HCT116 (cell line): ENCODE results near the gene SPATA20. TPM values are rescaled to one million over a fixed set of nuclear protein-coding genes. Genes with fewer than 3 reads are reported as not detected.

Source experiments
- ATAC-seq: fragments of 200-7000 bp; cut with Tn5 transposase; 2 replicates; pipeline ENCODE4 v1.9.1; 2020; ENCODE audit warnings: mild to moderate bottlenecking, moderate library complexity
- BruUV-seq: library from RNA; stranded (reverse); fragments of 400-500 nt; replicated peaks from 2 replicates; lab custom pipeline; 2021; lab: Mats Ljungman, UMichigan
- CTCF ChIA-PET: fragments of 300-600 bp; sonication (Branson Sonifier 250); formaldehyde crosslinking; loops from one replicate; lab custom pipeline; 2021; ENCODE audit warnings: antibody characterized with exemption; lab: Charles Lee
- POLR2A ChIA-PET: fragments of 300-600, 350-600 bp; sonication (Branson Sonifier 250); formaldehyde crosslinking; loops from one replicate; lab custom pipeline; 2021; ENCODE audit warnings: antibody characterized with exemption; lab: Charles Lee
- RAD21 ChIA-PET, 2 experiments: fragments of 300-600 bp; sonication (Branson Sonifier 250); formaldehyde crosslinking; loops; one replicate each; lab custom pipeline; 2023; ENCODE audit warnings: low total read pairs in 2 of 2; ENCODE audit not compliant: uncharacterized antibody in 2 of 2, unreplicated experiment in 2 of 2, low non-redundant PET in 1 of 2; lab: Charles Lee
- DNase-seq: peaks from one replicate; pipeline ENCODE4 v3.0.0-alpha.2; 2010; ENCODE audit warnings: low read depth, low spot score
- H2AFZ ChIP-seq: fragments of 200-600 bp; shearing (Covaris generic), sonication (generic); 2 replicates; pipeline ENCODE4 v1.6.1; 2017; ENCODE audit warnings: low read depth, mixed run types, mixed read lengths, antibody characterized with exemption, low read length; ENCODE audit not compliant: poor library complexity, severe bottlenecking
- H3K27ac ChIP-seq: 2 replicates; pipeline ENCODE4 v1.5.1; 2012; ENCODE audit warnings: low read depth, low read length
- H3K27me3 ChIP-seq: fragments of 200-600 bp; sonication (generic); 2 replicates; pipeline ENCODE4 v1.6.1; 2016; ENCODE audit warnings: mixed run types, low read length, mixed read lengths; ENCODE audit not compliant: insufficient read depth
- H3K36me3 ChIP-seq, 2 experiments: fragments of 200-500 bp in 1 of 2; fragments of 200-600 bp in 1 of 2; sonication (Bioruptor generic) in 1 of 2; sonication (generic) in 1 of 2; 2 replicates each; pipeline versions ENCODE4 v1.5.1 to v1.6.1; 2014 to 2016; ENCODE audit warnings: low read length in 2 of 2, inconsistent platforms in 1 of 2, mixed read lengths in 1 of 2, mixed run types in 1 of 2; ENCODE audit not compliant: insufficient read depth in 2 of 2, control insufficient read depth in 1 of 2
- H3K4me1 ChIP-seq, 2 experiments: fragments of 200-600 bp in 1 of 2; sonication (generic) in 1 of 2; 2 replicates each; pipeline versions ENCODE4 v1.5.1 to v1.6.1; 2012 to 2017; ENCODE audit warnings: low read length in 2 of 2, inconsistent platforms in 1 of 2, mild to moderate bottlenecking in 1 of 2, mixed read lengths in 1 of 2, mixed run types in 1 of 2, moderate library complexity in 1 of 2; ENCODE audit not compliant: insufficient read depth in 2 of 2, control insufficient read depth in 1 of 2
- H3K4me2 ChIP-seq: fragments of 200-600 bp; sonication (generic); 2 replicates; pipeline ENCODE4 v1.6.1; 2017; ENCODE audit warnings: mixed run types, low read length, mixed read lengths
- H3K4me3 ChIP-seq, 2 experiments: fragments of 200-600 bp in 1 of 2; sonication (generic) in 1 of 2; replicated peaks in 1 of 2; 2 replicates each; pipeline ENCODE4 v1.5.1; 2011 to 2016; ENCODE audit warnings: low read length in 2 of 2, control low read depth in 1 of 2, low read depth in 1 of 2, mild to moderate bottlenecking in 1 of 2, mixed read lengths in 1 of 2, mixed run types in 1 of 2
- H3K79me2 ChIP-seq: fragments of 200-600 bp; sonication (generic); 2 replicates; pipeline ENCODE4 v1.6.1; 2017; ENCODE audit warnings: mild to moderate bottlenecking, mixed run types, low read length, moderate library complexity, mixed read lengths; ENCODE audit not compliant: insufficient read depth
- H3K9ac ChIP-seq: fragments of 200-600 bp; sonication (generic); 2 replicates; pipeline ENCODE4 v1.6.1; 2016; ENCODE audit warnings: low read length, mixed read lengths
- H3K9me2 ChIP-seq: fragments of 200-600 bp; sonication (generic), shearing (Covaris generic); 2 replicates; pipeline ENCODE4 v1.6.1; 2017; ENCODE audit warnings: mixed run types, mild to moderate bottlenecking, moderate library complexity; ENCODE audit not compliant: insufficient read depth
- H3K9me3 ChIP-seq, 2 experiments: fragments of 200-500 bp in 1 of 2; fragments of 200-600 bp in 1 of 2; sonication (Bioruptor generic) in 1 of 2; sonication (generic) in 1 of 2; 2 replicates each; pipeline ENCODE4 v1.6.1; 2014 to 2017; ENCODE audit warnings: low read length in 2 of 2, mixed read lengths in 2 of 2, inconsistent platforms in 1 of 2, low read depth in 1 of 2, mild to moderate bottlenecking in 1 of 2, mixed run types in 1 of 2, moderate library complexity in 1 of 2; ENCODE audit not compliant: control insufficient read depth in 1 of 2, insufficient read depth in 1 of 2
- H4K20me1 ChIP-seq: fragments of 200-600 bp; sonication (generic), shearing (Covaris generic); 2 replicates; pipeline ENCODE4 v1.6.1; 2017; ENCODE audit warnings: mixed run types, mild to moderate bottlenecking, moderate library complexity; ENCODE audit not compliant: insufficient read depth
- EZH2phosphoT487 ChIP-seq: fragments of 200-600 bp; IDR thresholded peaks from 2 replicates; pipeline ENCODE4 v1.6.1; 2018; ENCODE audit warnings: antibody characterized with exemption, borderline replicate concordance
- FOSL1 ChIP-seq: IDR thresholded peaks from 2 replicates; pipeline ENCODE4 v1.6.1; 2012; ENCODE audit warnings: low read depth
- JUND ChIP-seq: IDR thresholded peaks from 2 replicates; pipeline ENCODE4 v1.6.1; 2012
- SIN3A ChIP-seq: IDR thresholded peaks from 2 replicates; pipeline ENCODE4 v1.6.1; 2012; ENCODE audit warnings: low read depth
- SP1 ChIP-seq: IDR thresholded peaks from 2 replicates; pipeline ENCODE4 v1.6.1; 2012; ENCODE audit warnings: low read depth
- SRF ChIP-seq: IDR thresholded peaks from 2 replicates; pipeline ENCODE4 v1.6.1; 2012; ENCODE audit warnings: low read depth
- TCF7L2 ChIP-seq: IDR thresholded peaks from 2 replicates; pipeline ENCODE4 v1.7.0; 2011; ENCODE audit warnings: borderline replicate concordance, inconsistent platforms; ENCODE audit not compliant: insufficient read depth, insufficient read length; ENCODE audit errors: extremely low read depth
- intact Hi-C: fragments of 100-400 bp; cut with micrococcal nuclease; formaldehyde crosslinking; loops from 2 replicates; pipeline ENCODE4 v1.10.0; 2022
- total RNA-seq: library from RNA; stranded (reverse); gene quantifications from one replicate; pipeline ENCODE4 v1.2.1, GENCODE V29; 2021; ENCODE audit not compliant: unreplicated experiment
- TF ChIP-seq, protein P1 (sequence below): IDR thresholded peaks from 2 replicates; pipeline ENCODE4 v1.6.1; 2012; ENCODE audit warnings: low read depth

The SPATA20 gene
- total RNA-seq, 1 experiment from 2014 or later, result 57.5 TPM

DNA sequence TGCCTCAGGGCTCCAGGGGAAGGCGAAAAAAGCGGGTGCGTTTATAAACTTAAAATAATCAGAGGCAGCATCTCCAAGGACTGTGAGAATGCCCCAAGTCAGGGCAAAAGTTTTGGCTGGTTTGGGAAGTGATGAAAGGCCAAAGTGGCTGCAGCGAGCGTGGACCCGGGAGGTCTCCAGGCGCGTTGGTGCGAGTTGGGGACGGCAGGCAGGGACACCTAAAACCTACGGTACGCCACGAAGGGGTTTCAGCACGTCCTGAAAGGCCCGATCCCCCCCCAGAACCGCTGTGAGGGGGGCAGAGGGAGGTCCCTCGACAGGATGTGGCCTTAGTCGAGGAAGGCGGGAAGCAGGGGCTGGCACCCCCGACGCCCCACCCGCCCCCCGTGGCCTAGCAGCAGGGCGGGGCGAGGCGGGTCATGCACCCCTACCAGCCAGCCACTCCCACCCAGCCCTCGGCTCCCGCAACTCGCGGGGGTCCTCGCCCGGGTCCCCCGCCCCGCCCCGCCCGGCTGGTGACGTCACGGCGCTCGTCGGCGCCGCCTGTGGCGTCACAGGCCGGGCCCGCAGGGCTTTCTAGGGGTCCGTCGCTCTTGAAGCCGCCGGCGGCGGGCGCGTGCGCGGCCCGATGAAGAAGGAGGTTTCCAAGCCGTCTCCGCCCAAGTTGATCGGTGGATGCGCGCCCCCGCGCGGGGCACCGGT is 39.0 kb upstream of the SPATA20 start, which contains the start of gene MYCBPAP:
MYCBPAP (plus strand) TSS at position 569 of the 702 bp plus-strand sequence. CDS start 236 bp downstream, outside the sequence.
- no peaks in the 10 kb centered on the region for H3K27me3 ChIP-seq
- BruUV-seq, result no TSS peak
- H3K9me3 ChIP-seq, result no peaks in the 10 kb centered on the region
- H3K4me3 ChIP-seq, result no peak within 1 kb of the TSS
- POLR2A ChIA-PET, result no interaction called here
- no peak within 1 kb of the TSS for H3K9ac ChIP-seq
- intact Hi-C loops, result no loop called here
- DNase-seq, result no peak
- no peak within 1 kb of the TSS for H2AFZ ChIP-seq
- TF ChIP-seq SP1 (no peak), TCF7L2 (no peak), SIN3A (no peak), FOSL1 (no peak), JUND (no peak), EZH2phosphoT487 (no peak), SRF (no peak)
- TF ChIP-seq, protein P1, sequence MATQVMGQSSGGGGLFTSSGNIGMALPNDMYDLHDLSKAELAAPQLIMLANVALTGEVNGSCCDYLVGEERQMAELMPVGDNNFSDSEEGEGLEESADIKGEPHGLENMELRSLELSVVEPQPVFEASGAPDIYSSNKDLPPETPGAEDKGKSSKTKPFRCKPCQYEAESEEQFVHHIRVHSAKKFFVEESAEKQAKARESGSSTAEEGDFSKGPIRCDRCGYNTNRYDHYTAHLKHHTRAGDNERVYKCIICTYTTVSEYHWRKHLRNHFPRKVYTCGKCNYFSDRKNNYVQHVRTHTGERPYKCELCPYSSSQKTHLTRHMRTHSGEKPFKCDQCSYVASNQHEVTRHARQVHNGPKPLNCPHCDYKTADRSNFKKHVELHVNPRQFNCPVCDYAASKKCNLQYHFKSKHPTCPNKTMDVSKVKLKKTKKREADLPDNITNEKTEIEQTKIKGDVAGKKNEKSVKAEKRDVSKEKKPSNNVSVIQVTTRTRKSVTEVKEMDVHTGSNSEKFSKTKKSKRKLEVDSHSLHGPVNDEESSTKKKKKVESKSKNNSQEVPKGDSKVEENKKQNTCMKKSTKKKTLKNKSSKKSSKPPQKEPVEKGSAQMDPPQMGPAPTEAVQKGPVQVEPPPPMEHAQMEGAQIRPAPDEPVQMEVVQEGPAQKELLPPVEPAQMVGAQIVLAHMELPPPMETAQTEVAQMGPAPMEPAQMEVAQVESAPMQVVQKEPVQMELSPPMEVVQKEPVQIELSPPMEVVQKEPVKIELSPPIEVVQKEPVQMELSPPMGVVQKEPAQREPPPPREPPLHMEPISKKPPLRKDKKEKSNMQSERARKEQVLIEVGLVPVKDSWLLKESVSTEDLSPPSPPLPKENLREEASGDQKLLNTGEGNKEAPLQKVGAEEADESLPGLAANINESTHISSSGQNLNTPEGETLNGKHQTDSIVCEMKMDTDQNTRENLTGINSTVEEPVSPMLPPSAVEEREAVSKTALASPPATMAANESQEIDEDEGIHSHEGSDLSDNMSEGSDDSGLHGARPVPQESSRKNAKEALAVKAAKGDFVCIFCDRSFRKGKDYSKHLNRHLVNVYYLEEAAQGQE, result no peak
- H3K4me2 ChIP-seq, result no peak within 1 kb of the TSS
- ATAC-seq, result no peak
- peaks cover 0 to 10% of the 10 kb centered on the region in 2 experiments; a peak in 2 of 4 replicates for H3K4me1 ChIP-seq
- H3K9me2 ChIP-seq, result no peaks in the 10 kb centered on the region
- no peaks in the 10 kb centered on the region for H4K20me1 ChIP-seq
- H3K36me3 ChIP-seq, result no peaks in the 10 kb centered on the region
- H3K27ac ChIP-seq, result no peak within 1 kb of the TSS
- RAD21 ChIA-PET, result no interaction called here
- CTCF ChIA-PET, result no interaction called here
- no peaks in the 10 kb centered on the region for H3K79me2 ChIP-seq
